ENCODE measurements around the gene IGFBP2. TPM values are rescaled to one million over a fixed set of nuclear protein-coding genes. Genes with fewer than 3 reads are reported as not detected.
A peak's percentile ranks its signal among the peaks of the same experiment; 100 is the strongest.

Gene IGFBP2
- total RNA-seq, 6 donors from 2014 or later: 16.8 to 82.8 (median 41.9) TPM

DNA sequence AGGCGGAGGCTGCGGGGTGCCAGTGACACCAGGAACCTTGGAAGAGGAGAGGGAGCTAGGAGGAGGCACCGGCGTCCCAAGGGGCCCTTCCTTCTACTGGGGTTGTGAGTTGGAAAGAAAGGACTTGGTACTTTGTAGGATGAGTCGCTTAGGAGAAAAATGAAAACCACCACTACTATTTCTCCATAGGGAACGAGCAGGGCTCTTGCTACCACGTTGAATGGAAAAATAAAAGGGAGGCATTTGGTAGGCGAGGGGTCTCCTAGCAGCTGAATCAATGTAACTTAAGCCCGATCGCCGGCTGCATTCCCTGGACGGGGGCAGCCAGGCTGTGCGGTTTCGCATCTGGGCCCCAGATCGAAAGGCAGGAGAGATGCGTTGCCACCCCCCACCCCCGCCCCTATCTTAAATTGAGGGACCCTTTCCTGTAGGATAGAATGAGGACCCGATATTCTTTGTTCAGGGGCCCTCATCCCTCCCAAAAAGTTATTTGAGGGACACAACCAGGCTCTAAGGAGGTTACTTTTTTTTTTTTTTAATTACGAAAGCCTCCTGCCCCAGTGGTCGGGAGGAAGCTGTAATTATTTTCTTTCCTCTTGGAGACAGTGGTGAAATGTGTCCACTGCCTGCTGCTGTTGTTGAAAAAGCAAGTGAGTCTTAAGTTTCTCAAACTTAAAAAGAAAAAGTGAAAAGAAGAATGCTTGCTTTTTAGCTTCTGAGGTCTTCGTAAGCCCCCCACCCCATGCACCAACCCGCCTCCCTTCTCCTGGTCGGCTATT lies 1.3 kb downstream of the IGFBP2 start:
- Histone ChIP-seq H3K27ac (peak overlapping the region in 1 of 4 donors; percentile 26), H3K4me1 (peaks cover 18 to 41% (median 33%) of the 10 kb centered on the region in 4 donors), H3K27me3 (peaks cover 0 to 11% (median 8%) of the 10 kb centered on the region in 4 donors), H3K9me3 (no peaks in the 10 kb centered on the region), H3K4me3 (peak overlapping the region in 3 of 4 donors; percentile 46 to 53 (median 50)), H3K36me3 (no peaks in the 10 kb centered on the region)
- 15 to 20% methylated on average over 22 to 23 of the region's 23 CpGs for WGBS, 2 donors
- no peak for TF ChIP-seq EP300 (IDR thresholded peaks at IDR 0.05)
- no peak for TF ChIP-seq POLR2AphosphoS5 (IDR thresholded peaks at IDR 0.05)
- TF ChIP-seq, protein P1, sequence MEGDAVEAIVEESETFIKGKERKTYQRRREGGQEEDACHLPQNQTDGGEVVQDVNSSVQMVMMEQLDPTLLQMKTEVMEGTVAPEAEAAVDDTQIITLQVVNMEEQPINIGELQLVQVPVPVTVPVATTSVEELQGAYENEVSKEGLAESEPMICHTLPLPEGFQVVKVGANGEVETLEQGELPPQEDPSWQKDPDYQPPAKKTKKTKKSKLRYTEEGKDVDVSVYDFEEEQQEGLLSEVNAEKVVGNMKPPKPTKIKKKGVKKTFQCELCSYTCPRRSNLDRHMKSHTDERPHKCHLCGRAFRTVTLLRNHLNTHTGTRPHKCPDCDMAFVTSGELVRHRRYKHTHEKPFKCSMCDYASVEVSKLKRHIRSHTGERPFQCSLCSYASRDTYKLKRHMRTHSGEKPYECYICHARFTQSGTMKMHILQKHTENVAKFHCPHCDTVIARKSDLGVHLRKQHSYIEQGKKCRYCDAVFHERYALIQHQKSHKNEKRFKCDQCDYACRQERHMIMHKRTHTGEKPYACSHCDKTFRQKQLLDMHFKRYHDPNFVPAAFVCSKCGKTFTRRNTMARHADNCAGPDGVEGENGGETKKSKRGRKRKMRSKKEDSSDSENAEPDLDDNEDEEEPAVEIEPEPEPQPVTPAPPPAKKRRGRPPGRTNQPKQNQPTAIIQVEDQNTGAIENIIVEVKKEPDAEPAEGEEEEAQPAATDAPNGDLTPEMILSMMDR (IDR thresholded peaks at IDR 0.05): no peak
- DNase-seq: peak in 1 of 2 donors; percentile 17
- ATAC-seq (ENCODE audit: low FRiP score in 2 of 2): no peak

DNA sequence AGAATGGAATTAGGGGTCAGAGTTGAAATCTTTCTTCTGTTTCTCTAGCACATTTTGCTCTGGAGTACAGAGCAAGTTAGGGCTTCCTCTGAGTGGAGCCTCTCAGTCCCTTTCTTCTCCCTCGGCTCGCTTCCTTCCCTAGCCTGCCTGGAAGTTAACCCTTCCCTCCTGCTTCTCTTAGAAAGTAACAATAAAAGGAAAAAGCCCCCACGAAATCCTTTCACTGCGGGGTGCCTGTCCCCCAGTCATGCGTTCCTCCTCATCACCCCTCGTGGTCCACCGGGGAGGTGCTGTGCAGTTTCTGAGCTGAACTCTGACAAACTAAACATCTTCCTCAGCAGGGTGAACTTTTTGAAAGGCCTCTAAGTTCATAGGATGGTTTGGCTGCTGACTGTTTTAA lies 2.0 kb downstream of the IGFBP2 start:
- Histone ChIP-seq H3K4me1 (peaks cover 18 to 41% (median 33%) of the 10 kb centered on the region in 4 donors), H3K27ac (no peak overlapping the region), H3K36me3 (no peaks in the 10 kb centered on the region), H3K27me3 (peaks cover 0 to 11% (median 8%) of the 10 kb centered on the region in 4 donors), H3K4me3 (peak overlapping the region in 2 of 4 donors; percentile 50 to 53), H3K9me3 (no peaks in the 10 kb centered on the region)
- no peak for DNase-seq
- TF ChIP-seq POLR2AphosphoS5 (IDR thresholded peaks at IDR 0.05): no peak
- no peak for TF ChIP-seq EP300 (IDR thresholded peaks at IDR 0.05)
- TF ChIP-seq POLR2A (IDR thresholded peaks at IDR 0.05): no peak
- TF ChIP-seq, protein P1 (IDR thresholded peaks at IDR 0.05): no peak
- ATAC-seq (ENCODE audit: low FRiP score in 2 of 2): no peak
- WGBS, 2 donors: 14 to 26% methylated on average over 7 of the region's 7 CpGs

DNA sequence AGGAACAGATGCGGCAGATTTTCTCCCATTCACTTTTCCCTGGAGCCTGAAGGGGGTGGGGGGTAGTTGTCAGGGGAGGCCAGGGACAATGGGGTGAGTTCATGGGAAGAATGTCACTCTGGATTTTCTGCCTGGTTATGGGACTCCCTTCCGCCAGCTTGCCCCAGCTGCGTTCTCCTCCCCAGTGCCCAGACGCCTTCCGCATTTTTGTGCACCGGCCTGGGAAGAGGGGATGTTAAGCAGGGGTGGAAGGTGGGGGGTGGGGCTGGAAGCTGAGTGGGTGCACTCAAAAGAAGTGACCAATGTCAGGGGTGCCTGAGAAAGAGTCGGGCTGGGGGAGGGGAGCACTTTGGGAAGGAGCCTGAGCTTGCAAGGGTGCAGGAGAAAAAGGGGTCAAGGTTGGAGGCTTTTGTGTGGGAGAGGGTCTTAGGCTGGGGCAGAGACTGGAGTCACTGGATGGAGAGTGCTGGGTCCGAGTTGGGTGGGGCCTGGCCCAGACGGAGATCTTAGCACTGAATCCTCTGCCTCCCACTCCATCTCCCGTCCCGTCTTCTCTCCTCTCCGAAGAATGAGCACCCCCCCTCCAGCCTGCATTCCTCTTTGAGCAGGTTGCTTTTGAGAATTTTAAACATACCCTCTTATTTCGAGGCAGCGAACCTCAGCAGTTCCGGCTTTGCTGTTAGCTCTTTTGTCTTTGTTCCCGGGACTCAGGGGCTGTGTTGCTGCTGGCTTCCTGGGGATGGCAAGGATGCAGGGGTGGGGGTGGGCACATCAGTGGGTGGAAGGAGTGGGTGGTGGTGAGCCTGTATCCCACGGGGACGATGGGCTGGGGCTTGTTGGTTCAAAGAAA lies 2.7 kb downstream of the IGFBP2 start:
- Histone ChIP-seq H3K4me1 (peaks cover 18 to 41% (median 33%) of the 10 kb centered on the region in 4 donors), H3K36me3 (no peaks in the 10 kb centered on the region), H3K27ac (no peak overlapping the region), H3K9me3 (no peaks in the 10 kb centered on the region), H3K4me3 (peak overlapping the region in 1 of 4 donors; percentile 50), H3K27me3 (peaks cover 0 to 11% (median 8%) of the 10 kb centered on the region in 4 donors)
- TF ChIP-seq, protein P1 (IDR thresholded peaks at IDR 0.05): no peak
- TF ChIP-seq EP300 (IDR thresholded peaks at IDR 0.05) (no peak), POLR2AphosphoS5 (IDR thresholded peaks at IDR 0.05) (no peak), POLR2A (IDR thresholded peaks at IDR 0.05) (no peak)
- no peak for DNase-seq
- 42 to 48% methylated on average over 18 of the region's 18 CpGs for WGBS, 2 donors
- no peak for ATAC-seq (ENCODE audit: low FRiP score in 2 of 2)

DNA sequence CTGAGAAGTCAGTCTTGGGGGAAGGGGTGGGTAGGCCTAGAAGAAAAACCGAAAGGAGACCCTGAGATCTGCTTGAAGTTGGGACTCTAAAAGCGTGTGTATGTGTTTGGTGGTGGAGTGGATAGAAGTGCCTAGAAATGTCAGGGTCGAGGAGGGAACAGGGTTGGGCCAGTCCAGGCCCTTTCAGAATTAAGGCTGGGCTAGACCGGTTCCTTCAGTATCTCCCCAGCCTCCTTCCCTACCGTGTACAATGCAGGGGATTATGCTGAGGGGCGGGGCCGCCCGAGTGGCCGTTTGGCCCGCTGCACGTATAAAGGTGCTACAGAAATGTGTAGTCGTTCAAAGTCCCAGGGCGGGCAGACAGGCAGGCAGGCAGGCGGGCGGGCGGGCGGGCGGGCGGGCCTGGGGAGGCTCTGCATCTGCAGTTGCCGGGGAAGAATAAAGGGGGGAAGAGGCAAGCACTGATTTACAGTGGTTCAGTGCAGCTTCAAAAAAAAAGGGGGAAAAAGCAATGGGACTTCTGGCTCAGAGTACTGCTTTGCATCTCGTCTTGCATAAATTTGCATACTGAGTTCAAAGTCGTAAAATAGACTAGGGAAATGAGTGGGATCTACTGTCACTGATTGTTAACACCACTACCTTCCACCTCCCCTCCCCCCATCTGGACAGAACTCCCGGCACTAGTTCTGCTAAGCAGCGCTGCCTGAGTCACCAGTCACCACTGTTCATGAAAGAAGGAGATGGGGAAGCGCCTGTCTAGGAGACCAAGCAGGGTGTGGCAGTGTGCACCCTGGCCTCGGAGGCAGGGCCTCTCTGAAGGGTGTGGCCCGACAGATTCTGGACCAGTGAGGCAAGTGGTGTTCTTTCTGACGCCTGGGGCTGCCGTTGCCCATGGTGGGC lies 3.6 kb downstream of the IGFBP2 start:
- Histone ChIP-seq H3K9me3 (no peaks in the 10 kb centered on the region), H3K27ac (no peak overlapping the region), H3K4me1 (peaks cover 18 to 41% (median 33%) of the 10 kb centered on the region in 4 donors), H3K4me3 (no peak overlapping the region), H3K36me3 (no peaks in the 10 kb centered on the region), H3K27me3 (peaks cover 0 to 11% (median 8%) of the 10 kb centered on the region in 4 donors)
- TF ChIP-seq POLR2A (IDR thresholded peaks at IDR 0.05) (no peak), EP300 (IDR thresholded peaks at IDR 0.05) (no peak), POLR2AphosphoS5 (IDR thresholded peaks at IDR 0.05) (no peak)
- TF ChIP-seq, protein P1 (IDR thresholded peaks at IDR 0.05): no peak
- 36 to 45% methylated on average over 29 of the region's 29 CpGs for WGBS, 2 donors
- peak; percentile 42 to 85 for DNase-seq
- peak; percentile 38 to 64 for ATAC-seq (ENCODE audit: low FRiP score in 2 of 2)
